A549 (cell line): Measurements from ENCODE around the gene CLDND2. TPM values are rescaled to one million over a fixed set of nuclear protein-coding genes. Genes with fewer than 3 reads are reported as not detected.

Experiments used
- ATAC-seq, 2 experiments: fragments of 200-7000 bp in 1 of 2; fragments of >200 bp in 1 of 2; cut with Nextera tagmentation in 1 of 2; cut with Tn5 transposase in 1 of 2; 3 replicates each; pipeline versions ENCODE4 v1.8.0 to v1.9.1; 2018 to 2020; ENCODE audit warnings: mild to moderate bottlenecking in 1 of 2, moderate library complexity in 1 of 2
- CTCF ChIA-PET: fragments of 300-600 bp; sonication (Branson Sonifier 250); formaldehyde crosslinking; extraction: SDS; loops from one replicate; lab custom pipeline; 2021; ENCODE audit warnings: antibody characterized with exemption, inconsistent platforms; lab: Yijun Ruan, JAX
- POLR2A ChIA-PET: fragments of 350-600 bp; formaldehyde crosslinking; extraction: SDS; loops from one replicate; lab custom pipeline; 2021; ENCODE audit warnings: antibody characterized with exemption, inconsistent platforms; lab: Yijun Ruan, JAX
- DNase-seq, 2 experiments: peaks; one replicate each; pipeline versions ENCODE4 v3.0.0 to v3.0.0-alpha.2; 2011 to 2016; ENCODE audit warnings: low read depth in 1 of 2, low spot score in 1 of 2
- FAIRE-seq: peaks from 2 replicates; lab custom pipeline; 2011; peaks lifted over from hg19 to GRCh38; lab: Jason Lieb, UNC
- H3K27ac ChIP-seq, 2 experiments: fragments of >200 bp; sonication (Bioruptor Twin); formaldehyde crosslinking; 3 replicates each; pipeline ENCODE4 v1.5.1; 2016 to 2017
- H3K4me1 ChIP-seq: fragments of >200 bp; sonication (Bioruptor Twin); formaldehyde crosslinking; 3 replicates; pipeline ENCODE4 v1.6.1; 2016
- H3K4me2 ChIP-seq: fragments of >200 bp; sonication (Bioruptor Twin); formaldehyde crosslinking; 3 replicates; pipeline ENCODE4 v1.6.1; 2016
- H3K4me3 ChIP-seq: fragments of >200 bp; sonication (Bioruptor Twin); formaldehyde crosslinking; 3 replicates; pipeline ENCODE4 v1.5.1; 2016
- H3K9me3 ChIP-seq: fragments of >200 bp; sonication (Bioruptor Twin); formaldehyde crosslinking; 3 replicates; pipeline ENCODE4 v1.6.1; 2016
- ATOH8 ChIP-seq: fragments of 250-450 bp; sonication (Bioruptor Pico); IDR thresholded peaks from 2 replicates; pipeline ENCODE4 v1.5.0; 2020; ENCODE audit warnings: low read depth, mild to moderate bottlenecking, moderate library complexity
- BCL3 ChIP-seq: fragments of >200 bp; sonication (Bioruptor Twin); formaldehyde crosslinking; IDR thresholded peaks from 3 replicates; pipeline ENCODE4 v1.6.1; 2016
- CBX2 ChIP-seq: fragments of 200-600 bp; sonication (generic); IDR thresholded peaks from 2 replicates; pipeline ENCODE4 v1.6.1; 2016; ENCODE audit warnings: low read depth, mild to moderate bottlenecking, borderline replicate concordance
- CEBPB ChIP-seq, 2 experiments: fragments of >200 bp in 1 of 2; sonication (Bioruptor Twin) in 1 of 2; formaldehyde crosslinking in 1 of 2; IDR thresholded peaks; 2 replicates each; pipeline ENCODE4 v1.6.1; 2012 to 2016
- CHD4 ChIP-seq: fragments of 200-600 bp; sonication (generic); IDR thresholded peaks from 2 replicates; pipeline ENCODE4 v1.6.1; 2016; ENCODE audit warnings: antibody characterized with exemption, mild to moderate bottlenecking, borderline replicate concordance
- EHF ChIP-seq: fragments of 250-450 bp; sonication (Bioruptor Pico); IDR thresholded peaks from 2 replicates; pipeline ENCODE4 v1.5.0; 2020; ENCODE audit warnings: mild to moderate bottlenecking
- ELK1 ChIP-seq: fragments of 150-350 bp; IDR thresholded peaks from 2 replicates; pipeline ENCODE4 v1.6.1; 2014; ENCODE audit warnings: low read depth, mild to moderate bottlenecking, low read length
- HEYL ChIP-seq: fragments of 250-450 bp; sonication (Bioruptor Pico); IDR thresholded peaks from 2 replicates; pipeline ENCODE4 v1.8.0; 2021; ENCODE audit warnings: mild to moderate bottlenecking, moderate library complexity
- HOXB13 ChIP-seq: fragments of 250-450 bp; sonication (Bioruptor Pico); IDR thresholded peaks from 2 replicates; pipeline ENCODE4 v1.5.0; 2020; ENCODE audit warnings: low read depth, mild to moderate bottlenecking, moderate library complexity
- MAX ChIP-seq: IDR thresholded peaks from 2 replicates; pipeline ENCODE4 v1.6.1; 2012
- NFE2L2 ChIP-seq: fragments of 150-350 bp; conservative IDR thresholded peaks from 2 replicates; pipeline ENCODE4 v1.6.1; 2014; ENCODE audit warnings: low read length
- NPAS2 ChIP-seq: fragments of 250-450 bp; sonication (Bioruptor Pico); IDR thresholded peaks from 2 replicates; pipeline ENCODE4 v1.8.0; 2022; ENCODE audit warnings: mild to moderate bottlenecking, moderate library complexity, borderline replicate concordance
- NR3C1 ChIP-seq: fragments of >200 bp; sonication (Bioruptor Twin); formaldehyde crosslinking; IDR thresholded peaks from 3 replicates; pipeline ENCODE4 v1.6.1; 2017
- PHF8 ChIP-seq: fragments of 200-600 bp; sonication (generic); IDR thresholded peaks from 2 replicates; pipeline ENCODE4 v1.6.1; 2016; ENCODE audit warnings: low read depth, mild to moderate bottlenecking, antibody characterized with exemption, moderate library complexity, borderline replicate concordance
- POLR2AphosphoS2 ChIP-seq: conservative IDR thresholded peaks from 2 replicates; pipeline ENCODE4 v1.6.1; 2012; ENCODE audit warnings: low read length, improper control_type of control experiment, inconsistent platforms
- RARB ChIP-seq: fragments of 250-450 bp; sonication (Bioruptor Pico); IDR thresholded peaks from 2 replicates; pipeline ENCODE4 v1.8.0; 2021; ENCODE audit warnings: mild to moderate bottlenecking, moderate library complexity
- RCOR1 ChIP-seq: fragments of 150-350 bp; IDR thresholded peaks from 2 replicates; pipeline ENCODE4 v1.6.1; 2014; ENCODE audit warnings: antibody characterized with exemption, low read length, low read depth
- RFX5 ChIP-seq: fragments of 450-650 bp; IDR thresholded peaks from 2 replicates; pipeline ENCODE4 v1.7.1; 2014; ENCODE audit warnings: antibody characterized with exemption, mild to moderate bottlenecking, moderate library complexity
- RNF2 ChIP-seq: fragments of 200-600 bp; sonication (generic); IDR thresholded peaks from 2 replicates; pipeline ENCODE4 v1.6.1; 2016; ENCODE audit warnings: low read depth, mild to moderate bottlenecking, antibody characterized with exemption, moderate library complexity, borderline replicate concordance
- SMC3 ChIP-seq: fragments of >200 bp; sonication (Bioruptor Twin); formaldehyde crosslinking; IDR thresholded peaks from 3 replicates; pipeline ENCODE4 v1.6.1; 2018; ENCODE audit warnings: inconsistent platforms
- SREBF2 ChIP-seq: fragments of 450-650 bp; IDR thresholded peaks from 2 replicates; pipeline ENCODE4 v1.6.1; 2014; ENCODE audit warnings: mild to moderate bottlenecking, moderate library complexity
- TFCP2L1 ChIP-seq: fragments of 250-450 bp; sonication (Bioruptor Pico); IDR thresholded peaks from 2 replicates; pipeline ENCODE4 v1.5.0; 2021; ENCODE audit warnings: mild to moderate bottlenecking
- ZC3H11A ChIP-seq: fragments of 450-650 bp; IDR thresholded peaks from 2 replicates; pipeline ENCODE4 v1.6.1; 2014; ENCODE audit warnings: antibody characterized with exemption, mild to moderate bottlenecking
- ZNF302 ChIP-seq: fragments of 250-450 bp; sonication (Bioruptor Pico); IDR thresholded peaks from 2 replicates; pipeline ENCODE4 v1.9.0; 2021; ENCODE audit warnings: inconsistent platforms, mild to moderate bottlenecking, moderate library complexity
- WGBS: methylation state at CpG from one replicate; pipeline ENCODE4 v1.1.6; 2017; ENCODE audit errors: missing lambda C conversion rate; 5-methylcytosine and 5-hydroxymethylcytosine counted together
- polyA plus RNA-seq, 4 experiments: library from polyadenylated mRNA; depleted of rRNA in 3 of 4; stranded (reverse); fragments of >200 nt; fragmentation: RNase III in 1 of 4; extraction: RNeasy Plus Mini Kit Qiagen cat#74134 plus additional on column Dnase treatment in 1 of 4; gene quantifications; 2 replicates in 3 of 4; 3 replicates in 1 of 4; pipeline ENCODE4 v1.2.3, GENCODE V29; 2011 to 2017

Gene CLDND2
- polyA plus RNA-seq, 2 of the 4 experiments (the other 2 are of a cell fraction): 1.1 to 2.8 TPM

- ChIA-PET POLR2A (no interaction called here), CTCF (interaction anchor here (0.9 to 1.7 kb wide), 3 partner anchors 11 to 16 kb away, joined by 3 to 4 read pairs (median 3); partner anchors contain the start of gene VSIG10L)
- no peak for TF ChIP-seq CBX2
- no peak overlapping the region for H3K4me2 ChIP-seq
- WGBS: 87% methylated on average over 12 of the region's 12 CpGs
- H3K9me3 ChIP-seq: no peaks in the 10 kb centered on the region
- H3K27ac ChIP-seq: peak overlapping the region; percentile 9 to 58; a peak in 4 of 6 replicates
- no peak overlapping the region for H3K4me3 ChIP-seq
- peaks cover 44% of the 10 kb centered on the region for H3K4me1 ChIP-seq
- no peak for DNase-seq
- no peak for ATAC-seq
- no peak for FAIRE-seq
These were observed 14.6 kb downstream of the CLDND2 start for GRCh38 chr19:51354103-51354741.

GRCh38 chr19:51352783-51353360, 15.9 kb downstream of the CLDND2 start:
- WGBS: 90% methylated on average over 16 of the region's 16 CpGs

GRCh38 chr19:51351266-51351990, 17.4 kb downstream of the CLDND2 start:
- no peak for DNase-seq
- FAIRE-seq: no peak
- peak overlapping the region; percentile 83 to 84 for H3K27ac ChIP-seq
- no peaks in the 10 kb centered on the region for H3K9me3 ChIP-seq
- POLR2A ChIA-PET: interaction anchor here (4.2 kb wide), 1 partner anchor 11 kb away, joined by 42 read pairs; no protein-coding TSS in a partner anchor
- no peak for TF ChIP-seq ATOH8
- TF ChIP-seq ZC3H11A: no peak
- TF ChIP-seq CBX2: no peak
- TF ChIP-seq POLR2AphosphoS2: no peak
- TF ChIP-seq SREBF2: no peak
- TF ChIP-seq BCL3: no peak
- no peak for TF ChIP-seq CEBPB (IDR thresholded peaks at IDR 0.05)
- no peak for TF ChIP-seq NFE2L2
- TF ChIP-seq EHF: no peak
- TF ChIP-seq NR3C1: no peak
- no peak for TF ChIP-seq ELK1
- TF ChIP-seq NPAS2 (CRISPR knock-in tag): no peak
- no peak for TF ChIP-seq HOXB13 (CRISPR knock-in tag)
- TF ChIP-seq RFX5: no peak
- no peak for TF ChIP-seq RARB
- no peak for TF ChIP-seq TFCP2L1 (CRISPR knock-in tag)
- no peak for TF ChIP-seq MAX
- no peak for TF ChIP-seq RNF2
- no peak for TF ChIP-seq ZNF302 (CRISPR knock-in tag)
- peak overlapping the region; percentile 49; the same call in 2 of the 3 replicates for H3K4me2 ChIP-seq
- peaks cover 37% of the 10 kb centered on the region for H3K4me1 ChIP-seq
- CTCF ChIA-PET: interaction anchor here (1.0 to 2.3 kb wide), 5 partner anchors 11 to 28 kb away, joined by 3 to 12 read pairs (median 6); no protein-coding TSS in a partner anchor
- 90% methylated on average over 11 of the region's 11 CpGs for WGBS
- H3K4me3 ChIP-seq: no peak overlapping the region
- ATAC-seq: peak; percentile 6 to 19; a peak in 3 of 6 replicates

More at GRCh38 chr19:51352783-51353360, 15.9 kb downstream of the CLDND2 start:
- Histone ChIP-seq H3K9me3 (no peaks in the 10 kb centered on the region), H3K4me2 (no peak overlapping the region), H3K4me1 (peaks cover 32% of the 10 kb centered on the region), H3K27ac (peak overlapping the region in 1 of 2 experiments; percentile 83; a peak in 3 of 6 replicates), H3K4me3 (no peak overlapping the region)
- ChIA-PET CTCF (interaction anchor here (0.6 to 1.3 kb wide), 3 partner anchors 9 to 243 kb away, joined by 3 to 4 read pairs (median 4); no protein-coding TSS in a partner anchor), POLR2A (interaction anchor here (4.2 kb wide), 1 partner anchor 13 kb away, joined by 42 read pairs; no protein-coding TSS in a partner anchor)
- ATAC-seq (no peak), FAIRE-seq (no peak), DNase-seq (no peak)
- no peak for TF ChIP-seq CHD4
- no peak for TF ChIP-seq PHF8
- TF ChIP-seq RFX5: no peak
- no peak for TF ChIP-seq SMC3
- no peak for TF ChIP-seq RCOR1
- no peak for TF ChIP-seq HEYL
- no peak for TF ChIP-seq SREBF2
